Smooth muscle cell (in vitro differentiated cells): ENCODE data around the gene MLC1. TPM values are rescaled to one million over a fixed set of nuclear protein-coding genes. Genes with fewer than 3 reads are reported as not detected.

ENCODE experiments used
- DNase-seq: peaks from one replicate; lab custom pipeline; 2025; ENCODE audit not compliant: unreplicated experiment; lab: John Stamatoyannopoulos, UW
- H2AFZ ChIP-seq: fragments of 200-600 bp; sonication (generic); 2 replicates; pipeline ENCODE4 v1.6.0; 2016; ENCODE audit warnings: antibody characterized with exemption, low read depth, mild to moderate bottlenecking
- H3F3A ChIP-seq: fragments of 200-600 bp; sonication (generic); 2 replicates; pipeline ENCODE4 v1.6.0; 2017; ENCODE audit warnings: antibody characterized with exemption, low read depth
- H3K27ac ChIP-seq: fragments of 200-600 bp; sonication (generic); 2 replicates; pipeline ENCODE4 v1.5.1; 2016; ENCODE audit warnings: low read depth, mild to moderate bottlenecking
- H3K27me3 ChIP-seq: fragments of 200-600 bp; sonication (generic); 2 replicates; pipeline ENCODE4 v1.6.1; 2016; ENCODE audit warnings: low read depth, mild to moderate bottlenecking
- H3K36me3 ChIP-seq: fragments of 200-600 bp; sonication (generic); 2 replicates; pipeline ENCODE4 v1.5.1; 2016; ENCODE audit warnings: low read depth
- H3K4me1 ChIP-seq: fragments of 200-600 bp; sonication (generic); 2 replicates; pipeline ENCODE4 v1.5.1; 2016; ENCODE audit warnings: low read depth
- H3K4me2 ChIP-seq: fragments of 200-600 bp; sonication (generic); 2 replicates; pipeline ENCODE4 v1.6.0; 2016; ENCODE audit warnings: mild to moderate bottlenecking
- H3K4me3 ChIP-seq: fragments of 200-600 bp; sonication (generic); 2 replicates; pipeline ENCODE4 v1.5.1; 2016; ENCODE audit warnings: mild to moderate bottlenecking
- H3K79me2 ChIP-seq: fragments of 200-600 bp; sonication (generic); 2 replicates; pipeline ENCODE4 v1.6.0; 2016; ENCODE audit warnings: low read depth, mild to moderate bottlenecking
- H3K9ac ChIP-seq: fragments of 200-600 bp; sonication (generic); 2 replicates; pipeline ENCODE4 v1.6.0; 2016; ENCODE audit warnings: low read depth
- H3K9me3 ChIP-seq: fragments of 200-600 bp; sonication (generic); replicated peaks from 2 replicates; pipeline ENCODE4 v1.5.1; 2016; ENCODE audit warnings: low read depth
- H4K20me1 ChIP-seq: fragments of 200-600 bp; sonication (generic); 2 replicates; pipeline ENCODE4 v1.6.0; 2016; ENCODE audit warnings: low read depth
- WGBS: methylation state at CpG from one replicate; pipeline ENCODE4 v1.1.7; 2016; ENCODE audit warnings: low lambda C conversion rate; 5-methylcytosine and 5-hydroxymethylcytosine counted together
- polyA plus RNA-seq: library from polyadenylated mRNA; unstranded; fragments of >200 nt; fragmentation: Nextera tagmentation; extraction: Ambion mirVana; gene quantifications from 2 replicates; pipeline ENCODE4 v1.2.1, GENCODE V29; 2016
- total RNA-seq: library from RNA; depleted of rRNA; stranded (reverse); fragments of >200 nt; gene quantifications from 2 replicates; pipeline ENCODE4 v1.2.3, GENCODE V29; 2014
- TF ChIP-seq, protein P1 (sequence below): fragments of 200-600 bp; sonication (generic); IDR thresholded peaks from 2 replicates; pipeline ENCODE4 v1.5.1; 2017; ENCODE audit warnings: borderline replicate concordance, mild to moderate bottlenecking, antibody characterized with exemption; ENCODE audit not compliant: insufficient read depth, poor library complexity, severe bottlenecking

MLC1 gene
- total and polyA plus RNA-seq, 2 experiments from 2014 or later = 4.2 to 6.3 TPM

- Histone ChIP-seq H3K4me3 (no peak overlapping the region), H3K4me2 (no peak overlapping the region), H4K20me1 (no peaks in the 10 kb centered on the region), H3K79me2 (no peaks in the 10 kb centered on the region), H2AFZ (no peak overlapping the region), H3K9ac (no peak overlapping the region), H3K27ac (no peak overlapping the region), H3K9me3 (no peaks in the 10 kb centered on the region), H3K4me1 (no peaks in the 10 kb centered on the region), H3K36me3 (no peaks in the 10 kb centered on the region), H3K27me3 (no peaks in the 10 kb centered on the region), H3F3A (no peaks in the 10 kb centered on the region)
- TF ChIP-seq, protein P1, sequence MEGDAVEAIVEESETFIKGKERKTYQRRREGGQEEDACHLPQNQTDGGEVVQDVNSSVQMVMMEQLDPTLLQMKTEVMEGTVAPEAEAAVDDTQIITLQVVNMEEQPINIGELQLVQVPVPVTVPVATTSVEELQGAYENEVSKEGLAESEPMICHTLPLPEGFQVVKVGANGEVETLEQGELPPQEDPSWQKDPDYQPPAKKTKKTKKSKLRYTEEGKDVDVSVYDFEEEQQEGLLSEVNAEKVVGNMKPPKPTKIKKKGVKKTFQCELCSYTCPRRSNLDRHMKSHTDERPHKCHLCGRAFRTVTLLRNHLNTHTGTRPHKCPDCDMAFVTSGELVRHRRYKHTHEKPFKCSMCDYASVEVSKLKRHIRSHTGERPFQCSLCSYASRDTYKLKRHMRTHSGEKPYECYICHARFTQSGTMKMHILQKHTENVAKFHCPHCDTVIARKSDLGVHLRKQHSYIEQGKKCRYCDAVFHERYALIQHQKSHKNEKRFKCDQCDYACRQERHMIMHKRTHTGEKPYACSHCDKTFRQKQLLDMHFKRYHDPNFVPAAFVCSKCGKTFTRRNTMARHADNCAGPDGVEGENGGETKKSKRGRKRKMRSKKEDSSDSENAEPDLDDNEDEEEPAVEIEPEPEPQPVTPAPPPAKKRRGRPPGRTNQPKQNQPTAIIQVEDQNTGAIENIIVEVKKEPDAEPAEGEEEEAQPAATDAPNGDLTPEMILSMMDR = no peak
- WGBS = 90% methylated on average over 19 of the region's 19 CpGs
- DNase-seq = no peak
Measured at GRCh38 chr22:50046019-50046415, 39.2 kb downstream of the MLC1 start.

DNA sequence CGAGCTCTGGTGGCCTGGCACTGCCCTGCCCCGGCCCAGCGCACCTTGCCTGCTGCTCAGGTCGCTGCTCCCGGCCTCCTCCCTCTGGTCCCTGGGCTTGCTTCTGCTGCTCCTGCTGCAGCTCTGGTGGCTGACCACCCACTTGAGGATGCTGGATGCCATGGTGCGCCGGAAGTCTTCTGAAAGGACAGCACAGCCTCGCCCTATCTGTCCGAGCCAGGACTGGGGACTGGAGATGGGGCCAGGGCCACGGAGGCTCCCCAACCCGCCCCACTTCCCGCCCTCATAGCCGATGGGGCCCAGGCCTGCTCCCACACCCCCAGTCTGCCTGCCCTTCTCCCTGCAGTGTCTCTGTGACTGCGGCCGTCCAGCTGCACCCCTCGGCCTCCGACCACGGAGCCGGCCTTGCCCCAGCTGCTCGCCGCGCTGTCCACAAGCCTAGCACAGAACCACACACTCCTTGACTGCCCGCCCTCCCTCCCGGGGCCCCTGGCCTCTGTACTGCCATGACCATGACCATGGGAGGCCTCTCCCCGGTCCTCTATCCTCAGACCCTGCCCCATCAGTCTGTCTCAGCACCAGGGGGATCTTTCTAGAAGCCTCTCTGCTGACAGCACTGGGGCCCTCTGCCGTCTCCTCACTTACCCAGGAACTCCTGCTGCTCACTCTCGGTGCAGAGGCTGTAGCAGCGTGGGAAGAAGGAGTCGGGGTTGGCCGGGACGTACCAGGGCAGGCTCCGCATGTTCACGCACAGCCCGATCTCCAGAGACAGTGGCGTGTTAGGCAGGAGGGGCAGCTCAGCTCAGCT lies 39.8 kb downstream of the MLC1 start:
- H3K27ac ChIP-seq = no peak overlapping the region
- H3F3A ChIP-seq = no peaks in the 10 kb centered on the region
- H3K4me3 ChIP-seq = no peak overlapping the region
- H4K20me1 ChIP-seq = no peaks in the 10 kb centered on the region
- H3K4me2 ChIP-seq = no peak overlapping the region
- 90% methylated on average over 35 of the region's 35 CpGs for WGBS
- H3K9me3 ChIP-seq = no peaks in the 10 kb centered on the region
- H2AFZ ChIP-seq = no peak overlapping the region
- H3K36me3 ChIP-seq = no peaks in the 10 kb centered on the region
- no peaks in the 10 kb centered on the region for H3K79me2 ChIP-seq
- H3K27me3 ChIP-seq = no peaks in the 10 kb centered on the region
- DNase-seq = no peak
- TF ChIP-seq, protein P1 = no peak
- H3K4me1 ChIP-seq = no peaks in the 10 kb centered on the region
- no peak overlapping the region for H3K9ac ChIP-seq

- no peak for DNase-seq
- Histone ChIP-seq H3K27ac (no peak overlapping the region), H3K9ac (no peak overlapping the region), H3F3A (no peaks in the 10 kb centered on the region), H3K79me2 (no peaks in the 10 kb centered on the region), H3K36me3 (no peaks in the 10 kb centered on the region), H2AFZ (no peak overlapping the region), H3K4me2 (no peak overlapping the region), H3K4me3 (no peak overlapping the region), H3K4me1 (no peaks in the 10 kb centered on the region), H3K27me3 (no peaks in the 10 kb centered on the region), H3K9me3 (no peaks in the 10 kb centered on the region), H4K20me1 (no peaks in the 10 kb centered on the region)
- TF ChIP-seq, protein P1 = no peak
- WGBS = 90% methylated on average over 30 of the region's 30 CpGs
Measured at GRCh38 chr22:50044485-50045118, 40.6 kb downstream of the MLC1 start.
